ENCODE results near the gene SLC24A3.

DNA sequence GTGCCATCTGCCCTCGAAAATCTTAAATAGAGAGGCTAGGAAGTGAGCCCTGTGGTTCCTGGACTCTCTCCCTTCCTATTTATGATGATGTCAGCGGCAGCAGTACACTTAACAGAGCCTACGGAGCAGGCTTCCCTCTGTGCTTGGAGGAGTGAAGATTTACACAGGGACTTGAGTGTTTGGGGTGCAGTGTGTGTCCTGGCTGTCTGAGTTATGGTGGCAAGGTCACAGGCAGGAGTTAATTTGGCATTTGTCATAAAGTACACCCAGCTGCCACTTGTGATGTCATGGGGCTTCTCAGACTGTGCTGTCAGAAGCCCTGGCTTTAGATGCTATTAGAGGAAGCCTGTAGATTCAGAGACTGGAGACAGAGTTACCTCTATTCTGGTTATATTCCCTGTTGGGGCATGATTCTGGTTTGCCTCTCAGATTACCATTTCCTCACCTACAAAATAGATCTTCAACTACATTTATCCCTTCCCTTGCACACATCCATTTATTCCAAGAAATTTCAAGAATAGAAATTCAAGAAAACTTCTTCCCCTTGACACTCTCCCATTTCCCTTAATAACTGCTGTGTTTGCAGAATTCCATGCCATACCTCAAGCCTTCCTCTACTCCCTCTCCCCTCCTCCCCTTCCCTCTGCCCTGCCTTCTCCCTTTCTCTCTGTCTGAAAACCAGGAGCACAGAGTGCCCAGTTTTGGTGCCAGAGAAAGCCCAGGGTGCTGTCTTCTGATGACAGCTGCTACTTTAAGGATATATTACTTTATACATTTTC is 72.1 kb downstream of the SLC24A3 start:
- TF ChIP-seq EZH2phosphoT487 (IDR thresholded peaks at IDR 0.05; ENCODE audit: insufficient read depth, low read depth) (no peak), EZH2 (IDR thresholded peaks at IDR 0.05; ENCODE audit: insufficient read depth, poor library complexity, severe bottlenecking) (no peak)
